Islet precursor cell (in vitro differentiated cells): ENCODE results near the gene RAB31.

Source experiments
- DNase-seq: peaks from one replicate; pipeline ENCODE4 v3.0.0-alpha.2; 2018

The RAB31 gene

DNA sequence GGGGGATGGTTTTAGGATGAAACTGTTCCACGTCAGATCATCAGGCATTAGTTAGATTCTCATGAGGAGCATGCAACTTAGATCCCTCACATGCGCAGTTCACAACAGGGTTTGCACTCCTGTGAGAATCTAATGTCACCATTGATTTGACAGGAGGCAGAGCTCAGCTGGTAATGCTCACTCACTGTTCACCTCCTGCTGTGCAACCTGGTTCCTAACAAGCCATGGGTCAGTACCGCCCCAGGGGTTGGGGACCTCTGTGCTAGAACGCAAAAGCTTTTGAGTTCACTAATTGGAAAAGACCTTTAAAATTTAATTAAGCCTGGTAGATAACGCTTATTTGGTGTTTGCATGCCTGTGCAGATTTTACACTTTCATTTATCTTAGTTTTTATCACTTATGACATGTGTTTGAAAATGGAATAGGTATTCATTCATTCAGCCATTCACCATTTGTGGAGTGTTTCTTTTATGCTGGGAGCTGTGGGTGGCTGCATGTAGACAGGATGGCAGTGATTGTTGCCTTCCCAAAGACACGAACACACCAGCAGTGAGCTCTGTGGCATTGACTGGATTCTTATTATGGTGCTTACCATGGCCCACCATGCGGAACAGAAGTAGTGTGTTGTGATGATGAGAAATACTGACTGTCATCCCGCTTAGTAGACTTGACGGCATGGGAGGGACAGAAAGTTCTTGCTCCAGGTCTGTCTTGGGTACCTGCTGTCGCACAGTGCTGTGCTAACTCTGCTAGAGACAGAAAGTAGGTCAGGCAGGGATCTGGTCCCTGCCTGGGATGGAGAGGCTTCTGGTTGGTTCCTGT, 6.4 kb downstream of the RAB31 start:
- DNase-seq: peak; percentile 49

DNA sequence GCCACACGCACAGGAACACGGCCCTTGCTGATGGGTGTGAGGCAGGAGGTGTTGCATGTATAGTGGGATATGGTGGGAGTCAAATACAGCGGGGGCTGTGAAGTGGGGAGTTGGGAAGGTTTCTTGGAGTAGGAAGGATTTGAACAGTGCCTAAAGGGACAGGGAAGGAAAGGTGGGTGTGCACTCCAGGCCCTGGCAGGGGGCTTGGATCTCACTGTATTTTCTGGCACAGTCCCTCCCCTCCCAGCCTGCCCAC, 6.9 kb downstream of the RAB31 start:
- no peak for DNase-seq

DNA sequence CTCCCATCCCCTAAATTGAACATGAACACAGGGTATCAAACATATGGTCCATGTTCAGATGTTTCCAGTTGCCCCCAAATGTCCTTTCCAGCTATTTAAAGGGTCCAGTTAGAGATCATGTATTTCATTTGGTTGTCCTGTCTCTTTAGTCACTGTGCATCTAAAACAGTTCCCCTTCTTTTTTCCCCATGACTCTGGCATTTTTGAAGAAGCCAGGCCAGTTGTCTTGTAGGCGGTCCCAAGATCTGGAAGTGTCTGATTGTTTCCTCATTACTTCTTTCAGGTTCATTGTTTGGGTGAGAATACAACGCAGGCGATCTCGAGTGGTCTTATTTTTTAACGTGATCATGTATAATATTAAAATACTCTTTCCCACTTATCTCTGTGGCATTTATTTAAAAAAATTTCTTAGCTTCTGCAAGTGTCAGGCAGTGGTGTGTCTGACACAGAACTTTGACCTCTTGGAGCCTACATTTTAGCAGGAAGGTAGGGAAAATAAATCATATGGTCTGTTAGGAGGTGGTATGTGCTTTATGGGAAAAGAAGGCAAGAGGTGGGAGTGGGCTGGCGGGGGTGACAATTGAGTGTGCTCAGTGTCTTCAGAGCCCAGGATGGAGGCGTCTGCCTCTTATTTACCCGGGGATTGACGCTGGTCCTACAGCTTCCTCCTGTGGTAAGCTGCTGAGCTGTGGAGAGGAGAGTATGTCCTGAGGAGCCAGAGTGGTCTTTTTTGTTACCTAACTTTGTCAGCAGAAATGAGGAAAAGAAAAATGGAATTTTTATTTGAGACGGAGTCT, 8.1 kb downstream of the RAB31 start:
- DNase-seq: peak; percentile 45

DNA sequence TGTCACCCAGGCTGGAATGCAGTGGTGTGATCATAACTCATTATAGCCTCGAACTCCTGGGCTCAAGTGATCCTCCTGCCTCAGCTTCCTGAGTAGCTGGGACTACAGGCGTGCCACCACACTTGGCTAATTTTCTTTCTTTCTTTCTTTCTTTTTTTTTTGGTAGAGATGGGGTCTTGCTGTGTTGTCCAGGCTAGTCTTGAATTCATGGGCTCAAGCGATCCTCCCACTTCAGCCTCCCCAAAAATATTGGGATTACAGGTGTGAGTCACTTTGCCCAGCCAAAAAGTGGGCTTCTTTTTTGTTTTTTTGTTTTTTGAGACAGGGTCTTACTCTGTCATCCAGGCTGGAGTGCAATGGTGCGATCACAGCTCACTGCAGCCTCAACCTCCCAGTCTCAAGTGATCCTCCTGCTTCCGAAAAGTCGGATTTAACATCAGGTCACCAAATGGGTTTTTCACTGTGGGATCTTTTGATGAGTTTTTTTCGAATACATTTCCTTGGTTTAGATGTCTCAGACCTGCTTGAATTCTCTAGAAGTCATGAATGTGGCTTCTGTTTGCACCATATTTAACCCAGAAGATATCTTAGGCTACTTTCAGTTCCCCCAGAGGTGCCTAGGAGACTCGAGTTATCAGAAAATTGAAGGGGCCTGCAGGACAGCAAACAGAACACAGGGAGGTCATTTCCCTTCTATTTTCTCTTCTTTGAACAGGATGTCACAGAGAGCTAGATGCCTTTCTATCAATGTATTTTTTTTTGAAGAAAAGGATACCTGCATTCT, 8.9 kb downstream of the RAB31 start:
- peak; percentile 11 for DNase-seq

DNA sequence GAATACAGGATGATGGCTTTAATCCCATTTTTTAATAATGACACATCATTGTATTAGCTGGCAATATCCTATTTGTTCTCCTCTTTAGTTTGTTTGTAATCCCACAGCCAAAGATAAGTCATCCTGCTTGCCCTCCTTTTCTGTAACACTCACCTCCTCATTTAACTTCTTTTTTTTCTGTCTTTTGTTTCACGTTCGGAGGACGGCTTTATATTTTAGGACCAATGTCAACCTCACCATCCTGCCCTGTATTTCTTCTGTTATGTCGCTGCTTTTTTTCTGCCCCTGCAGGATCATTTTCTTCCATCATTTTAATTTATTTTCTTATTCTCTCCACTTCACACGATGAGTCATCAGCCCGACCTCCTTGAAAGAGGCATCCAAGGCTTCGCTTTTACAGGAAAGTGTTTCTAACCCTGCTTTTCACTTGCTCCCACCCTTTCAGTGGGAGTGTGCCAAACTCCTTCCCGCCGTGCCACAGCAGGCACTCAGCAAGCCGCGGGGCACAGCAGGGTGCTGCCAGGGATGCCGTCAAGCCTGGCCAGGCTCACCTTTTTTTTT, 11.4 kb downstream of the RAB31 start:
- peak; percentile 51 for DNase-seq

DNA sequence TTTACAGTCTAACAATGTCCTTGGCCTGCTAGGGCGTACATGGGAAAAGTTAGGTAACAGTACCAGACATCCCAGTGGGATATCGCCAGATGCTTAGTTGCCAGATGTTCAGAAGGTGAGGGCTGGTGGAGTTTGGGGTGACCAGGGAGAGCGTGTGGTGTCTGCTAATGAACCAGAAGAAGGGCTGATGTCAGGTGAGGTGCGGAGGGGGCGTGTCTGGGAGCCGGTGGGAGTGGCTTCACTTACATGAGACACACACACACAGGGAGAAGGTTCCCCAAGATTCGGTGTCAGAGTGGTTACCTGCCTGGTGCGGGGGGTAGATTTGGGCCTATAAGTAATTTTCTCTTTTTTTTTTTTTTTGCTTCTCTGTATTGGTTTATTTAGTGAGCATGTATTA, 12.2 kb downstream of the RAB31 start:
- peak; percentile 19 for DNase-seq

DNA sequence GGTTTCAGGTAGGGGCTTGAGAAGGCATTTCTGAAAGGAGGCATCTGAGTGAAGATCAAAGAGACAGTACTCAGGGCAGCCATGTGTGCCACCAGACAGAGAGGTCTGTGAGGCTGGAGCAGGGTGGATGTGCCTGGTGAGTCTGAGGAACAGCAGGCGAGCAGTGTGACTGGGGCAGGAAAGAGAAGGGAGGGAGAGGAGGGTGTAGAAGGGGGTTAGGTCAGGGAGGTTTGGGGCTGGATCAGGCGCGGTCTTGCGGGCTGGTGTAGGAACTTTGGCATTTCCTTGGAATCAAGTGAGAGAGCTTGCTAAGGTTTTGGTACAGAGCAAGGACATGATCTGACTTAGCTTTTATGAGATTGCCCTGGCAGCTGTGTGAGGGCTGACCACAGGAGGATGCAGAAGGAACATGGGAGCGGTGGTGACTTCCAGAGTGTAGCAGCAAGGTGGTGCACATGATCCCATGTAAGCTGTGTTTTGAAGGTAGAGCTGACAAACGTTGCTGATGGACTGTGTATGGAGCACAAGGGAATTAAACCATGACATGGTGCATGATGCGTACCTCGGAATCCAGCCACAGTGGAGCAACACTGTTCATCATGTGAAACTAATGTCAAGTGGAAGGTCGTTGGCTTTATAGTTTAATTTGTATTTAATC, 13.9 kb downstream of the RAB31 start:
- peak; percentile 57 for DNase-seq

DNA sequence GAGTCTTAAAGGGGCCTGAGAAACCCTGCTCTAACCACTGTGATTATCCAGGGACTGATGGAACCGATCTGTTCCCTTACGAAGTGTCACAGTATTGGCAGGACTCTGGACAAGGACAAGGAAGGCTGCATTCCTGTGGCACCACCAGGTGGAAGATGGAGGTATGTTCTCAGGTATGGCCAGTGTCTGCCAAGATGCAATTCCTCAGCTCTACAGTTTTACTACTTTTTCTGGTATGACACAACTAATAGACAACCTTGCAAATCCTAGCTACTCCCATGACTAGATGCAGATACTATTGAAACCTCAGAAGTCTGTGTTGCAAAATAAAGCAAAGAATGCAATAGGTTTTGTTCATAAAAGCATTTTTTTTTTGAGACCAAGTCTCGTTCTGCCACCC, 14.6 kb downstream of the RAB31 start:
- DNase-seq: peak; percentile 73

DNA sequence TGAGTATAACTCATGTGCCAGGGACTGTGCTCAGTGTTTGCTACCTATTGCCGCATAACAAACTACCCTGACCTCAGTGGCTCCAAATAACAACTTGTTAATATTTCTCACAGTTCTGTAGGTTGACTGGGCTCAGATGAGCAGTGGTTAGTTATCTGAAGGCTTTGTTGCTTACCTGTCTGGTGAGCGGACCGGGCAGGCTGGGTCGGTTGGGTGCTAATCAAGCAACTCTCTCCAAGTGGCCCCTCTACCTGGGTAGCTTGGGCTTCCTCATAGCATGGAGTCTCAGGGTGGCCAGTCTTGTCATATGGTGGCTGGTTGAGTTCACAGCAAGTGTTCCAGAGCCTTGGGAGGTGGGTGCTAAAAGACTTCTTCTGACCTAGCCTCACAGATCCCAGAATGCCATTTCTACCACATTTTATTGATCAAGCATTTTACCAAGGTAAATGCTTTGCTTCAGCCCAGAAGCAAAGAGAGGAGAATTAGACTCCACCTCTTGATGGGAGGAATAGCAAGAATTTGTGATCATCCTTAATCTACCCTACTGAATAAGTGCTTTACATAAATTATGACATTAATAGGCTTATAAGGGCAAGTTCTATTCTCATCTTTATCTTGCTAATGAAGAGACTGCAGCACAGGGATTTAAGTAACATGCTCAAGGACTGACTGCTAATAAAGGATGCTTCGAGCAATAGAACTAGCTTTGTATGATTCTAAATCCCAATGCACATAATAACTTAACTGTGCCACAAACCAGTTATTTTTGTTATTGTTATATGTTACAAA, 16.9 kb downstream of the RAB31 start:
- DNase-seq: peak; percentile 37

DNA sequence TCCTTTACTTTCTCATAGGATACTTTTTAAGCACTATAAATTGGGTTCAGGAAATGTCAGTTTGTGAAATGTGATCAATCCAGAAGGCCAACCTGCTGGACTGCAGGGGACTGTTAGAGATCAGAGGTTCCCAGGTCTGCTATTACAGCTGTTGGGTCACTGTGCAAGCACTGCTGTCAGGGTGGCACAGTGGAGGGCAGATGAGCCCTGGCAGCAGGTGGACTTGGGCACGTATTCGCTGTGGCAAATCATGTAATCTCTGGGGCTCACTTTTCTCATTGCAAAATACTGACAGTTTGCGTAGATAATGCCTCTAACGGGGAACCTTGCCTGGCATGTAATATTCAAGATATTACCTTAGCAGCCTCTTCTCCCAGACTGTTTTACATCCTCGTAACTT, 18.1 kb downstream of the RAB31 start:
- DNase-seq: peak; percentile 22

DNA sequence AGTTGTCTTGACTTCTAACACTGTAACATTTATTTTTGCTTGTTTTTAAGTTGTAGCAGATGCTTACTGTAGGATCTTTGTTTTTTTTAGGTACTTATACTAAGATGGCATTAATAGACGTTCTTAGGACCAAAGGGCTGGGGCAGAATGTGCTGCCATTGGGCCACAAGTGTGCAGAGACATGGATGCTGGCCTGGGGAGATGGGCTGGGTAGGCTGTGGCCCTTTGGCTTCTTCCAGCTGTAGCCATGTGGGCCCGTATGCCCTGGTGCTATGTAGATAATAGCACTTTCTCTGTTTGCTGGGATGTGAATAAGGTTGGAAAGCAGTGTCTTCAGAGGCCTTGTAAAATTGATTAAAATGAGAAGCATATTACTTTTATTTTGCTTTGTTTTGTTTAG, 18.8 kb downstream of the RAB31 start:
- DNase-seq: peak; percentile 29

DNA sequence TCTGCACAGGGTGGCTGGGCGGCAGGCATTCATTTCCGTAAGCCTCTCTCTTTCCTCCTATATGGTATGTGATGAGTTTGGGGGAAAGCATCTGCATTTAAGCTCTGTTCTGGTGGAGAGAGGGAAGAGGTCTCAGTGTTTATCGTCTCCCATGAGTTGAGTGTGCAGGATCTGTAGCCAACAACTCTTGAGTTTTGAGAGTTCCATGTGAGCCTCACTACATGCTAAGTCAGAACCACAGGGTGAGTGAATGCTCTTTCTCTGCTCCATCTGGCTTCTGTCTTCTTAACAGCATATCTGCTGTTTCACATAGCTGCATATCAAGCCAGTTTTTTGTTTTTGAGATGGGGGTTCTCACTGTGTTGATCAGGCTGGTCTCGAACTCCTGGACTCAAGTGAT, 22.7 kb downstream of the RAB31 start:
- no peak for DNase-seq

DNA sequence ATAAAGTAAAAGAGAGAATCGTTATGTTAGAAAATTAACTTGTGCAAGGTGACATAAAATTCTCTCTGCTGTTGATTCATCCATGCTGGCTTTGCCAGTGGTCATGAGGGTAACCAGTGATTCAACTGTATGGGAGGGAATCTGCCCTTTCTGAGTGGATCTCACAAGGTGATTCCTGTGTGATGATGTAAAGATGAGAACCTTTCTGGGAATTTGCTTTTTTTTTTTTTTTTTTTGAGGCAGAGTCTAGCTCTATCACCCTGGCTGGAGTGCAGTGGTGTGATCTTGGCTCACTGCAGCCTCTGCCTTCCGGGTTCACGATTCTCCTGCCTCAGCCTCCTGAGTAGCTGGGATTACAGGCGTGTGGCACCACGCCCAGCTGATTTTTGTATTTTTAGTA, 23.3 kb downstream of the RAB31 start:
- peak; percentile 36 for DNase-seq

DNA sequence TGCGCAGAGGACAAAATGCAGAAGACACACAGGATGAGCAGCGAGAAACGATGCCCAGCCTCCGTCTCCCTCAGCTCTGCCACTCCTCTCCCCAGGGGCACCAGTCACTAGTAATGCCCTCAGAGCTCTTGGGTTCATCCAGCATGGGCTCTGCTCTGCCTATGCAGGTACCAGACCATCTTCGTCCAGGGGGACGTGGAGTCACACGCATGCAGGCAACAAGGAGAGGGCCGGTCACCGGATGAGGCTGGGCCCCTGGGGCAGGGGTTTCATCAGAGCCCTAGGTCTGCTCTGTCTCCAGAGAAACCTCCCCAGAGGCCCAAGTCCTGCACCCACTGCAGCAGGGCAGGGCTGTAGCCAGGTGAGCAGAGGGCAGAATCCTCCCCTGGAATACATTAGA, 23.9 kb downstream of the RAB31 start:
- peak; percentile 48 for DNase-seq

DNA sequence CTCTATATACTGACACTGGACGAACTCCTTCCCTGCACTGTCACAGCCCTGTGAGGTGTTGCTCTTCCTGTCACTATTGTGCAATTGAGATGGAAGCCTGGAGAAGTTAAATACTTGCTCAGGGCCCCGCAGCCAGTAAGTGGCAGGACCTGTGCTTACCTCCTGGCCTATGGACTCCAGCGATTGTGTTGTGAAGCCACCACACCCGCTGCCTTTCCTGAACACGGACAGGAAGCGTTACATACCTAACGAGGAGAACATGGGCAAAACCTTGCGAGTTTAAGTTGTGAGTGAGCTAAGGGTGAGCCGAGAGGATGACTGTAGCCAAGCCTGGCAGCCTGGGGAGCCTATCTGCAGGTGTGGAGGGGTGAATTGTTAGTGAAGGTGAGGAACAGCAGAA, 26.1 kb downstream of the RAB31 start:
- peak; percentile 54 for DNase-seq

DNA sequence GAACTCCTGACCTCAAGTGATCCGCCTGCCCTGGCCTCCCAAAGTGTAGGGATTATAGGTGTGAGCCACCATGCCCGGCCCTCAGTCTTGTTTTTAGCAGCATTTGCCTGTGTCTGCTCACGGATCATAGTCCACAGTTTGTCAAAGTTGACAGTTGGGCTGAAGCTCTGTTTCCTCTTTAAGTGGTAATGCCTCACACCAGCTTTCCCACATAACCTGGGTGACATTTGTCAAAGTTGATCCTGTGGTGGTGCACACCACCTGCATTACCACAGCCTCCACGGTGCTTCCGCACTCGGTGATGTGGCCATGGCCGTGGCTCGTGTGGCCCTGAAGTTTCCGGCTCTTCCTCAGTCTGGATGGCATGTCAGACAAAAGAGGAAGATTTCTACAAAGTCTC, 27.1 kb downstream of the RAB31 start:
- peak; percentile 30 for DNase-seq

DNA sequence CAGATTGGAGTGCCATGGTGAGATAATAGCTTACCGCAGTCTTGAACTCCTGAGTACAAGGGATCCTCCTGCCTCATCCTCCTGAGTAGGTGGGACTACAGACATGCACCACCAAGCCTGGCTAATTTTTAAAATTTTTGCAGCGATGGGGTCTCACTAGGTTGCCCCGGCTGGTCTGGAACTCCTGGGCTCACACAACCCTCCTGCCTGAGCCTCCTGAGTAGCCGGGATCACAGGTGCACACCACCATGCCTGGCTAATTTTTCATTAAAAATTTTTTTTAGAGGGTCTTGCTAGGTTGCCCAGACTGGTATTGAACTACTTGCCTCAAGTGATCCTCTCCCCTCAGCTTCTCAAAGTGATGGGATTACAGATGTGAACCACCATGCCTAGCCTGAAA, 27.8 kb downstream of the RAB31 start:
- DNase-seq: peak; percentile 16

DNA sequence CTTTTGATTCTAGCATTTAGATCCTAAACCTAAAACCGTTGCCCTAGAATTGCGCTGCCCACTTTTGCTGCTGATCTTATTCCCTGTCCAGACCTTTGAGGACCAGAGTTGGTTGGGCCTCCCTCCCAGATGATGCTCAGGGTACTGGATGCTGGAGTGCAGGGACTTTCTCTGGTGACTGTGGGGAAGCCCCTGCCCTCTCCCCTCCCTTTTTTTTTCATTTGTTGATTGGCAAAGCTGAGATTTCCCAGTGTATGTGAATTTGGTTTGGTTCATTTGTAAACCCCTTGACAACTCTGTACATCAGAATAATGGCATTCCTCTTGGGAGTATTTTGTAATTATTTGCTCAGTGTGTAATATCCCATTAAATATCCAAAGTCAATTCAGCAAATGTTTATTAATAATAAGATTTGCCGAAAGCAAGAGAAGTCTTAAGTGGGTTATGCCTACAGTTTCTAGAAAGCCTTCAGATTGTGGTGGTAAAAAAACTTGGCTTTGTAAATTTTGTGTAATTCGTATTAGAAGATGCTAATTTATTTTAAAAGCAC, 28.3 kb downstream of the RAB31 start:
- peak; percentile 45 for DNase-seq

DNA sequence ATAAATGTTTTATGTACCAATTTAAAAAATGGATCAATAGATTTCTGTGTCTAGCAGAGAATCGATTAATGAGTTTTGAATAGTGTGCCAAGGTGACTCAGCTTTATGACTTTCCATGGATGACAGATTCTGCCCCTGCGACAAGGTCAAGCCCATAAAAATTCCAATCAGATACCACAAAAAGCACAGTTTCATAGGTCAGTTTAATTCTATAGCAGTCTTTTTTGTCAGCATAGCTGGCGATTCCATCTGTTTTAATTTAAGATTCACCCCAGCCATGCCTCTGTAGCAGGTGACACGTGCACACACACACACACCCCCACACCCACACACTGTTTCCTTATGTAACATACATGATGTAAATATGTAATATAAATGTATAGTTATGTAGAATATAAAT, 28.9 kb downstream of the RAB31 start:
- peak; percentile 29 for DNase-seq

DNA sequence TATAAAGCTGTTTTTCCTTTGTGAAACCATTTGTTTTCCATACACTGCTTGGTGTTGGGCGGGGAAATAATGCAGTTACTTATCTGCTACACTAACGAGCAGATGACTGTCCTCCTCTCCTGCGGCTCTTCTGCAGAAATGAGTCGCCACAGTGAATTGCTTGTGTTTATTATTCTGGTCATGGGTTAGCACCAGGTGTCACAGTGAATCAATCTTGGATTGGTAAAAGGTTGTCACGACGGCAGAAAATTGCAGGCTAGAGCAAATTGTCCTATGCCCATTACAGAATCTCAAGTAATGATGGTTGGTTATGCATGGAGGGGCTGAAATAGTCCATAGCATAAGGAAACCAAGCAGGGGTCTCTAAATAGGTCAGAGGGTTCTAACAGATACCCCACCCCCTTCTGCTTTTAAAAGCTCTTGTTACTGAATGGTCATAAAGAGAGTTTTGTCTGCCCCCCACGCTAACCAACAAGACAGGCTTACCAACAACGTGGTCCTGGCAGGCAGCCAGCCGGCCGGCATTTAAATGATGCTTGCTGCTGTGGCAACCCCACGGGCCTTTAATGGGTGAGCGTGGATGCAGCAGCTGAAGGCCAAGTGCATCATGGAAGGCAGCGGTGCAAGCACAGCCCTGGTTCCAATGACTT, 29.5 kb downstream of the RAB31 start:
- peak; percentile 77 for DNase-seq
